Measurements from ENCODE around the gene SLF2.
"Not testable (repeated sequence)": the region's sequence is repeated elsewhere in the genome, so short reads cannot be mapped to it uniquely, and the experiment has no call there.

SLF2 gene

GRCh38 chr10:100963826-100964225, 51.1 kb downstream of the SLF2 start:
- DNase-seq, result no peak

GRCh38 chr10:100965820-100966219, 53.1 kb downstream of the SLF2 start:
- no peak for DNase-seq

GRCh38 chr10:100966887-100967286, 54.1 kb downstream of the SLF2 start:
- DNase-seq, result no peak

- no peak for DNase-seq
Observed at GRCh38 chr10:100967332-100967731, 54.6 kb downstream of the SLF2 start.

- no peak for DNase-seq
Observed at GRCh38 chr10:100968062-100968736, 55.4 kb downstream of the SLF2 start.

- DNase-seq, result no peak
Observed at GRCh38 chr10:100968863-100969186, 56.1 kb downstream of the SLF2 start.

GRCh38 chr10:100969187-100970075, 56.7 kb downstream of the SLF2 start, which contains the start of gene SEMA4G:
Gene SEMA4G (plus strand): TSS chr10:100969504. CDS start chr10:100972913, 3,409 bp downstream.
- peak; percentile 34 for DNase-seq

GRCh38 chr10:100970076-100970913, 57.5 kb downstream of the SLF2 start:
- peak; percentile 47 for DNase-seq

GRCh38 chr10:100970914-100971811, 58.4 kb downstream of the SLF2 start:
- DNase-seq, result no peak

GRCh38 chr10:100972115-100972903, 59.5 kb downstream of the SLF2 start:
- no peak for DNase-seq

- no peak for DNase-seq
Observed at GRCh38 chr10:100972904-100973535, 60.3 kb downstream of the SLF2 start.

- DNase-seq, result not testable (repeated sequence)
Observed at GRCh38 chr10:100975397-100975796, 62.6 kb downstream of the SLF2 start.

- no peak for DNase-seq
Observed at GRCh38 chr10:100976906-100977305, 64.1 kb downstream of the SLF2 start.

- DNase-seq, result no peak
Observed at GRCh38 chr10:100977436-100977835, 64.7 kb downstream of the SLF2 start.

- no peak for DNase-seq
Observed at GRCh38 chr10:100978121-100978900, 65.5 kb downstream of the SLF2 start.

- no peak for DNase-seq
Observed at GRCh38 chr10:100978901-100979195, 66.1 kb downstream of the SLF2 start.

GRCh38 chr10:100979791-100980272, 67.1 kb downstream of the SLF2 start:
- no peak for DNase-seq

GRCh38 chr10:100980311-100980710, 67.5 kb downstream of the SLF2 start:
- no peak for DNase-seq

- DNase-seq, result no peak
Observed at GRCh38 chr10:100980711-100981110, 67.9 kb downstream of the SLF2 start.

GRCh38 chr10:100981178-100981772, 68.5 kb downstream of the SLF2 start:
- no peak for DNase-seq

All from CD4-positive, alpha-beta T cell treated with Interferon gamma for 1 hour (primary cell).